Natural killer cell (primary cell): ENCODE data around the gene CDC6. TPM values are rescaled to one million over a fixed set of nuclear protein-coding genes. Genes with fewer than 3 reads are reported as not detected.

Source experiments
- ATAC-seq, 3 donors: fragments of 150-1000 bp in 2 of 3; fragments of 200-7000 bp in 1 of 3; cut with Tn5 transposase; 1 replicate in 1 of 3; 2 replicates in 2 of 3; pipeline ENCODE4 v1.10.0; 2021; ENCODE audit warnings: mild to moderate bottlenecking in 2 of 3, moderate library complexity in 2 of 3
- DNase-seq, 2 donors: peaks; one replicate each; pipeline versions ENCODE4 v3.0.0 to v3.0.0-alpha.2; 2013 to 2021; ENCODE audit warnings: mixed read lengths in 1 of 2
- H3K27ac ChIP-seq: one replicate; pipeline ENCODE4 v1.5.1; 2013; ENCODE audit warnings: mild to moderate bottlenecking, low read length
- H3K27me3 ChIP-seq: one replicate; pipeline ENCODE4 v1.6.1; 2013; ENCODE audit warnings: low read length; ENCODE audit not compliant: control insufficient read depth, insufficient read depth
- H3K36me3 ChIP-seq: one replicate; pipeline ENCODE4 v1.6.1; 2013; ENCODE audit warnings: low read length; ENCODE audit not compliant: control insufficient read depth, insufficient read depth
- H3K4me1 ChIP-seq: one replicate; pipeline ENCODE4 v1.6.1; 2013; ENCODE audit warnings: low read length; ENCODE audit not compliant: control insufficient read depth, insufficient read depth
- H3K4me3 ChIP-seq: one replicate; pipeline ENCODE4 v1.5.1; 2013; ENCODE audit warnings: low read length
- H3K9me3 ChIP-seq: one replicate; pipeline ENCODE4 v1.6.1; 2013; ENCODE audit warnings: low read length; ENCODE audit not compliant: control insufficient read depth, insufficient read depth
- H3K27ac Mint-ChIP-seq, 2 donors: one replicate each; pipeline ENCODE4 v1.8.0; 2022; ENCODE audit warnings: mild to moderate bottlenecking in 2 of 2, mixed read lengths in 2 of 2, moderate library complexity in 1 of 2
- H3K27me3 Mint-ChIP-seq, 2 donors: one replicate each; pipeline ENCODE4 v1.8.0; 2022; ENCODE audit warnings: low read depth in 2 of 2, mixed read lengths in 2 of 2
- H3K36me3 Mint-ChIP-seq: one replicate; pipeline ENCODE4 v1.8.0; 2022; ENCODE audit warnings: mixed read lengths
- H3K4me1 Mint-ChIP-seq, 2 donors: one replicate each; pipeline ENCODE4 v1.8.0; 2022; ENCODE audit warnings: mixed read lengths in 2 of 2
- H3K4me3 Mint-ChIP-seq: one replicate; pipeline ENCODE4 v1.8.0; 2022; ENCODE audit warnings: mild to moderate bottlenecking, moderate library complexity, mixed read lengths
- H3K9me3 Mint-ChIP-seq, 2 donors: one replicate each; pipeline ENCODE4 v1.8.0; 2022; ENCODE audit warnings: mixed read lengths in 2 of 2
- WGBS: methylation state at CpG from one replicate; pipeline ENCODE4 v1.1.7; 2013; ENCODE audit warnings: missing lambda C conversion rate; ENCODE audit not compliant: insufficient coverage; 5-methylcytosine and 5-hydroxymethylcytosine counted together
- intact Hi-C: fragments of 100-400 bp; cut with micrococcal nuclease; formaldehyde crosslinking; loops from one replicate; pipeline ENCODE4 v1.14.2; 2022
- total RNA-seq, 4 donors: library from RNA; stranded (reverse); fragments of 120-200 nt in 1 of 4; gene quantifications; one replicate each; pipeline versions ENCODE4 v1.2.3 to v1.2.4, GENCODE V29; 2013 to 2022
- TF ChIP-seq, protein P1 (sequence below): fragments of 200-600 bp; IDR thresholded peaks from one replicate; pipeline ENCODE4 v1.8.0; 2022; ENCODE audit warnings: antibody characterized with exemption

CDC6 gene
- total RNA-seq, 3 donors from 2014 or later (not counting 1 experiment from before 2014, with no cell fraction given), result 3.4 to 4.9 (median 3.8) TPM

DNA sequence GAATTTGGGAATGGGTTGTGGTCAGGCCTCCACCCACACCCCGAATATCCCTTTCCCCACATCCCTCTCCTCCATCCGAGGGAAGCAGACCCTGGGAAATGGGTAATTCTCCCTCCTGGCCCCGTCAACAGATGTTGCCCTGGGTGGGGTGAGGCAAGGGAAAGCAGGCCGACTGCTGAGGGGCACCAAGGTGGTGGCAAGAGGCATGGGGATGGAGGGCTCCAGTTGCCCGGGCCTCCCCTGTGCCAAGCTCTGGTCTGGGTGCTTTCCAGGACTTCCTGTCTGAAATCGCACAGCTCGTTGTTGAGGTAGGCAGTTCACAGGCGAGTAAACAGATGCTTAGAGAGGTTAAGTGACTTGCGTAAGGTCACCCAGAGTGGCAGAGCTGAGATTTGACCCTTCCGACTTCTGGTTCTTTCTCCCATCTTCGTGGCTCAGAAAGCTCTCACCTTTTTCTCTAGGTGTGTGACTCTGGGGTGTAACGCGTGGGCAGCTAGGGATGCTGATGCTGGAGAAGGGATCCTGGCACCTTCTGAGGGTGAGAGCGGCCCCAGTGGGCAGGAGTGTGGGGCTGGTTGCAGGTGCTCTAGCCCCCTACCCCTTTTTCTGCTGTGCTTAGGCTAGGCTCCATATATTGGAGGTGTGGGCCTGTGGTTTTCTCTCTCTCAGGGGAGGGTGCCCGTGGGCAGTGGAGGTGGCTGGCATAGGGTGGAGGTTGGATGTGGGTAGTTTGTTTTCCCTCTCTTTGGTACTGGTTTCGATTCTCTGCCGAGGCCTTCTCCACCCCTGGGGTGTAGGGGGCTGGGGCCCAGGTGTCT is 38.5 kb downstream of the CDC6 start:
- Mint-ChIP-seq H3K4me3 (peak overlapping the region; percentile 80), H3K27ac (peak overlapping the region; percentile 99), H3K27me3 (no peaks in the 10 kb centered on the region), H3K4me1 (peaks cover 79 to 85% of the 10 kb centered on the region in 2 donors), H3K36me3 (no peaks in the 10 kb centered on the region), H3K9me3 (no peaks in the 10 kb centered on the region)
- ATAC-seq (peak; percentile 22 to 38 (median 24)), DNase-seq (peak; percentile 55 to 88)
- H3K27ac ChIP-seq, result peak overlapping the region; percentile 98
- no peaks in the 10 kb centered on the region for H3K9me3 ChIP-seq
- intact Hi-C loops, result loop anchor here (1.0 kb wide), 1 partner anchor 8 kb away; no protein-coding TSS in a partner anchor
- peak overlapping the region; percentile 6 for H3K4me3 ChIP-seq
- no peaks in the 10 kb centered on the region for H3K27me3 ChIP-seq
- WGBS, result 19% methylated on average over 16 of the region's 17 CpGs
- TF ChIP-seq, protein P1, sequence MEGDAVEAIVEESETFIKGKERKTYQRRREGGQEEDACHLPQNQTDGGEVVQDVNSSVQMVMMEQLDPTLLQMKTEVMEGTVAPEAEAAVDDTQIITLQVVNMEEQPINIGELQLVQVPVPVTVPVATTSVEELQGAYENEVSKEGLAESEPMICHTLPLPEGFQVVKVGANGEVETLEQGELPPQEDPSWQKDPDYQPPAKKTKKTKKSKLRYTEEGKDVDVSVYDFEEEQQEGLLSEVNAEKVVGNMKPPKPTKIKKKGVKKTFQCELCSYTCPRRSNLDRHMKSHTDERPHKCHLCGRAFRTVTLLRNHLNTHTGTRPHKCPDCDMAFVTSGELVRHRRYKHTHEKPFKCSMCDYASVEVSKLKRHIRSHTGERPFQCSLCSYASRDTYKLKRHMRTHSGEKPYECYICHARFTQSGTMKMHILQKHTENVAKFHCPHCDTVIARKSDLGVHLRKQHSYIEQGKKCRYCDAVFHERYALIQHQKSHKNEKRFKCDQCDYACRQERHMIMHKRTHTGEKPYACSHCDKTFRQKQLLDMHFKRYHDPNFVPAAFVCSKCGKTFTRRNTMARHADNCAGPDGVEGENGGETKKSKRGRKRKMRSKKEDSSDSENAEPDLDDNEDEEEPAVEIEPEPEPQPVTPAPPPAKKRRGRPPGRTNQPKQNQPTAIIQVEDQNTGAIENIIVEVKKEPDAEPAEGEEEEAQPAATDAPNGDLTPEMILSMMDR, result no peak
- H3K36me3 ChIP-seq, result peaks cover 6% of the 10 kb centered on the region
- peaks cover 95% of the 10 kb centered on the region for H3K4me1 ChIP-seq

GRCh38 chr17:40326832-40327199 is 39.1 kb downstream of the CDC6 start:
- peak overlapping the region; percentile 6 for H3K4me3 ChIP-seq
- H3K27me3 ChIP-seq, result no peaks in the 10 kb centered on the region
- TF ChIP-seq, protein P1, result no peak
- peak overlapping the region; percentile 98 for H3K27ac ChIP-seq
- peak overlapping the region; percentile 99 for H3K27ac Mint-ChIP-seq
- peaks cover 95% of the 10 kb centered on the region for H3K4me1 ChIP-seq
- peaks cover 76 to 85% of the 10 kb centered on the region in 2 donors for H3K4me1 Mint-ChIP-seq
- no peaks in the 10 kb centered on the region for H3K9me3 Mint-ChIP-seq
- intact Hi-C loops, result loop anchor here (1.0 kb wide), 1 partner anchor 9 kb away; no protein-coding TSS in a partner anchor
- H3K27me3 Mint-ChIP-seq, result no peaks in the 10 kb centered on the region
- WGBS, result 36% methylated on average over 1 of the region's 1 CpG
- H3K4me3 Mint-ChIP-seq, result peak overlapping the region; percentile 80
- peaks cover 12% of the 10 kb centered on the region for H3K36me3 ChIP-seq
- no peaks in the 10 kb centered on the region for H3K36me3 Mint-ChIP-seq
- ATAC-seq (no peak), DNase-seq (no peak)
- H3K9me3 ChIP-seq, result no peaks in the 10 kb centered on the region

GRCh38 chr17:40327244-40327729 is 39.6 kb downstream of the CDC6 start:
- H3K9me3 Mint-ChIP-seq, result no peaks in the 10 kb centered on the region
- intact Hi-C loops, result no loop called here
- H3K4me1 ChIP-seq, result peaks cover 95% of the 10 kb centered on the region
- DNase-seq, result peak in 1 of 2 donors; percentile 43
- no peak overlapping the region for H3K4me3 ChIP-seq
- H3K27ac ChIP-seq, result peak overlapping the region; percentile 98
- WGBS, result 72% methylated on average over 4 of the region's 4 CpGs
- no peaks in the 10 kb centered on the region for H3K27me3 Mint-ChIP-seq
- no peaks in the 10 kb centered on the region for H3K27me3 ChIP-seq
- peaks cover 76 to 81% of the 10 kb centered on the region in 2 donors for H3K4me1 Mint-ChIP-seq
- peak overlapping the region; percentile 17 for H3K4me3 Mint-ChIP-seq
- H3K36me3 Mint-ChIP-seq, result no peaks in the 10 kb centered on the region
- ATAC-seq, result no peak
- no peaks in the 10 kb centered on the region for H3K9me3 ChIP-seq
- peak overlapping the region; percentile 99 for H3K27ac Mint-ChIP-seq
- peaks cover 17% of the 10 kb centered on the region for H3K36me3 ChIP-seq
- TF ChIP-seq, protein P1, result no peak
